Measurements from ENCODE around the gene GTF3C1. TPM values are rescaled to one million over a fixed set of nuclear protein-coding genes. Genes with fewer than 3 reads are reported as not detected.

GTF3C1 gene, protein sequence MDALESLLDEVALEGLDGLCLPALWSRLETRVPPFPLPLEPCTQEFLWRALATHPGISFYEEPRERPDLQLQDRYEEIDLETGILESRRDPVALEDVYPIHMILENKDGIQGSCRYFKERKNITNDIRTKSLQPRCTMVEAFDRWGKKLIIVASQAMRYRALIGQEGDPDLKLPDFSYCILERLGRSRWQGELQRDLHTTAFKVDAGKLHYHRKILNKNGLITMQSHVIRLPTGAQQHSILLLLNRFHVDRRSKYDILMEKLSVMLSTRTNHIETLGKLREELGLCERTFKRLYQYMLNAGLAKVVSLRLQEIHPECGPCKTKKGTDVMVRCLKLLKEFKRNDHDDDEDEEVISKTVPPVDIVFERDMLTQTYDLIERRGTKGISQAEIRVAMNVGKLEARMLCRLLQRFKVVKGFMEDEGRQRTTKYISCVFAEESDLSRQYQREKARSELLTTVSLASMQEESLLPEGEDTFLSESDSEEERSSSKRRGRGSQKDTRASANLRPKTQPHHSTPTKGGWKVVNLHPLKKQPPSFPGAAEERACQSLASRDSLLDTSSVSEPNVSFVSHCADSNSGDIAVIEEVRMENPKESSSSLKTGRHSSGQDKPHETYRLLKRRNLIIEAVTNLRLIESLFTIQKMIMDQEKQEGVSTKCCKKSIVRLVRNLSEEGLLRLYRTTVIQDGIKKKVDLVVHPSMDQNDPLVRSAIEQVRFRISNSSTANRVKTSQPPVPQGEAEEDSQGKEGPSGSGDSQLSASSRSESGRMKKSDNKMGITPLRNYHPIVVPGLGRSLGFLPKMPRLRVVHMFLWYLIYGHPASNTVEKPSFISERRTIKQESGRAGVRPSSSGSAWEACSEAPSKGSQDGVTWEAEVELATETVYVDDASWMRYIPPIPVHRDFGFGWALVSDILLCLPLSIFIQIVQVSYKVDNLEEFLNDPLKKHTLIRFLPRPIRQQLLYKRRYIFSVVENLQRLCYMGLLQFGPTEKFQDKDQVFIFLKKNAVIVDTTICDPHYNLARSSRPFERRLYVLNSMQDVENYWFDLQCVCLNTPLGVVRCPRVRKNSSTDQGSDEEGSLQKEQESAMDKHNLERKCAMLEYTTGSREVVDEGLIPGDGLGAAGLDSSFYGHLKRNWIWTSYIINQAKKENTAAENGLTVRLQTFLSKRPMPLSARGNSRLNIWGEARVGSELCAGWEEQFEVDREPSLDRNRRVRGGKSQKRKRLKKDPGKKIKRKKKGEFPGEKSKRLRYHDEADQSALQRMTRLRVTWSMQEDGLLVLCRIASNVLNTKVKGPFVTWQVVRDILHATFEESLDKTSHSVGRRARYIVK (N-terminal part only)
- 10 to 100 TPM; 39.9 to 64.6 (median 51.2) TPM for polyA plus RNA-seq (ENCODE audit: insufficient read length in 10 of 10)
- long read RNA-seq, donor 1, transcript GTF3C1-205 (1 exons, 2,798 nt): major isoform, 9 of 16 reads
- long read RNA-seq, donor 1, partial matches to known transcripts: 7 of 16 reads
- long read RNA-seq, donor 1, other reads (novel, unspliced or antisense): 0 of 16 reads
- long read RNA-seq, donor 2, partial matches to known transcripts: 0 of 3 reads
- long read RNA-seq, donor 2, other reads (novel, unspliced or antisense): 0 of 3 reads
- long read RNA-seq, donor 3: 0 reads
- long read RNA-seq, donor 4, transcript GTF3C1-205 (1 exons, 2,798 nt): major isoform, 5 of 5 reads
- long read RNA-seq, donor 4, partial matches to known transcripts: 0 of 5 reads
- long read RNA-seq, donor 4, other reads (novel, unspliced or antisense): 0 of 5 reads
- long read RNA-seq, donor 5, full-length matches to known transcripts: 11 of 18 reads
- long read RNA-seq, donor 5, partial matches to known transcripts: 7 of 18 reads
- long read RNA-seq, donor 5, other reads (novel, unspliced or antisense): 0 of 18 reads
- long read RNA-seq, donor 6, transcript GTF3C1-205 (1 exons, 2,798 nt): major isoform, 6 of 12 reads
- long read RNA-seq, donor 6, partial matches to known transcripts: 6 of 12 reads
- long read RNA-seq, donor 6, other reads (novel, unspliced or antisense): 0 of 12 reads
- long read RNA-seq, donor 7, full-length matches to known transcripts: 7 of 17 reads
- long read RNA-seq, donor 7, partial matches to known transcripts: 10 of 17 reads
- long read RNA-seq, donor 7, other reads (novel, unspliced or antisense): 0 of 17 reads
- long read RNA-seq, donor 8, transcript GTF3C1-205 (1 exons, 2,798 nt): major isoform, 9 of 14 reads
- long read RNA-seq, donor 8, partial matches to known transcripts: 5 of 14 reads
- long read RNA-seq, donor 8, other reads (novel, unspliced or antisense): 0 of 14 reads
- long read RNA-seq, donor 9: 0 reads

DNA sequence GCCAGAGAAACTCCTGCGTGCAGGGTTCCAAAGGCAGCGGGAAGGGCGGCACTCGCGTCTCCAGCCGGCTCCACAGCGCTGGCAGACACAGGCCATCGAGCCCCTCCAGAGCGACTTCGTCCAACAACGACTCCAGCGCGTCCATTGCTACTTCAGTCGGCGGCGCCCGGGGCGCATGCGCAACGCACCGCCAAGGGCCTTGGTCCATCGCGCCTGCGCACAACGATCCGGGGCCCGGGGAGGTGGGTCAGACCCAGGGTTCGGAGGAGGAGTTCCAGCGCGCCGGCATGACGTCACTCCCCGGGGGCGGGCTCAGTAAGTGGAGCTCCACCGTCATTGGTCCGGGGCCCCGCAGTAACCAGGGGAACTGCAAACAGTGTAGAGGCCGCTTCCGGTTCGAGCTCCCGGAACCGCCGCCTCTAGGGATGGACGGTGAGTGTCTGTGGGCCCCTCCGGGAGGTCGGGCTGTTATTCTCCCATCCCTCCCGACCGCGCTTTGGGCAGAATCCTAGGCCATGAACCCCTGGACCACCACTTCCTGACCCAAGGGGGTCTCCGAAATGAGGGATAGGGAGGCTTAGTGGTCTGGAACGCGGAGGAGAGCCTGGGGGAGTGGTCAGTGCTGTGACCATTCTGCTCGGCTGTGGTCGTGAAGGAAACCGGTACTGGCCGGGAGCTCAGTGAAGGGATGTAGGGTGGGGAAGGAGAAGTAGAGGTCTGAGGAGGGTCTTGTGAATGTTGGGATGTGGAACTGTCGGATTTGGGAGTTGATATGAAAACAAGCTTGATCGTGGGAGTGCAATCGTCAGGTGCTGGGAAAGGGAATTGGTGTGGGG is at the start of gene GTF3C1, which contains the start of gene KATNIP:
GTF3C1 (minus strand) TSS at position 168 of the 836 bp plus-strand sequence; CDS start at position 145, 23 bp downstream.
KATNIP (plus strand) TSS at position 399 of the 836 bp plus-strand sequence; CDS start at position 426, 27 bp downstream.
- peak; percentile 99 to 100 (median 100) for DNase-seq

DNA sequence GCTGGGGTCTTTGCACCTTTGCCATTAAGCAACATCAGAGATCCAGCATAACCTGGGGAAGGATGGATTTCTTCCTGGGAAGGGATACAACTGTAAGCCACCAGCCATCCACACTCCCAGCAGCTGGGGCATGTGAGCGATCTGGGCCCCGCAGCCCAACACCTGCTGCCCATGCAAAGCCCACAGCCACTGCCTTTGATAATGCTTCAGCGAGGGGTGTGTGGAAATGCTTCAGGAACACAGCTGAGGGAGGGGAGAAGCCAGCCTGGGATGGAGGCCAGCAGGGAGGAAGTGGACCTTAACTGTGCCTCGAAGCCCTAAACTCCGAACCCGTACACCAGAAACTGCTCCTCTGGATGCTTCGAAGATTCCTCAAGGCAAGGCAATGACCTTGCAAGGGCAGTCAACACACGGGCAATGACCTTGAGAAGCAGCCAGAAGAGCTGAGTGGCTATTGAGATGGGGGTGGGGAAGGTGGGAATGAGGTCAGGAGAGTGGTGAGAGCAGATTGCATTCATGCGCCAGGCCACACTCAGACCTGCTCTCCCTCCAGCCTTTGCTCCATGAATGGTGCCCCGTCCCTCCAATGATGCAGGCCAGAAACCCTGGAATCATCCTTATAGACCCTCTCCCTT is 49.3 kb upstream of the GTF3C1 start:
- peak in 2 of 3 donors; percentile 11 to 34 for DNase-seq

GRCh38 chr16:27598220-27598619 is 48.5 kb upstream of the GTF3C1 start:
- DNase-seq: peak in 1 of 3 donors; percentile 29

DNA sequence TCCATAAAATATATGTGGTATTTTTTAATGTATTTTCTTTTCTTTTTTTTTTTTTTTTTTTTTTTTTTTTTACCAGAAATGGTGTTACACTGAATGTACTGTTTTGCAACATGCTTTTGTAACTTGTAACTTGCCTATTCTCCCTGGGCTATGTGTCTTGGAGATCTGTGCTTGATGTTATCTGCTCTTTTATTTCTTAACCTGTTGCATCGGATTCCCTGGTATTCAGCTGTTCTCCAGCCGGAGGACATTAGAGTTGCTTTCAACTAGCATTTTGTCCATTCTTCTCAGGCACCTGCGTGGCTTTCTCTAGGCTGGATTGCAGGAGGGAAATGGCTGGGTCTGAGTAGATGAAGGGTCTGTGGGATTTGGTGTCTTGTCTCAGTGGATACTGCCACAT is 47.6 kb upstream of the GTF3C1 start:
- DNase-seq: no peak

DNA sequence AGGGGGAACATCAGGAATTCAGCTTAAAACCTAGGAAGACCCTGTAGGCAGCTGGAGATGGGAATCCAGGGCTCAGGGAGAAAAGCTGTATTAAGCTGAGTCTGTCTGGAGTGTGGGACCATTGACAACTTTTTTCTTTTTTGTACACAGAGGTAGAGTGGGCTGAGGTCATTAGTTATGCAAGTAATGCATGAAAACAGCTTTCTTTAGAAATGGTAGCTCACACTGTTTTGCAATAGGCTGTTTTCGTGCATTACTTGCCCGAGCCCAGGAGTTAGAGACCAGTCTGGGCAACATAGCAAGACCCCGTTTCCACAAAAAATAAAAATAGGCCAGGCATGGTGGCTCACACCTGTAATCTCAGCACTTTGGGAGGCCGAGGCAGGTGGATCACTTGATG is 46.7 kb upstream of the GTF3C1 start:
- DNase-seq: no peak

DNA sequence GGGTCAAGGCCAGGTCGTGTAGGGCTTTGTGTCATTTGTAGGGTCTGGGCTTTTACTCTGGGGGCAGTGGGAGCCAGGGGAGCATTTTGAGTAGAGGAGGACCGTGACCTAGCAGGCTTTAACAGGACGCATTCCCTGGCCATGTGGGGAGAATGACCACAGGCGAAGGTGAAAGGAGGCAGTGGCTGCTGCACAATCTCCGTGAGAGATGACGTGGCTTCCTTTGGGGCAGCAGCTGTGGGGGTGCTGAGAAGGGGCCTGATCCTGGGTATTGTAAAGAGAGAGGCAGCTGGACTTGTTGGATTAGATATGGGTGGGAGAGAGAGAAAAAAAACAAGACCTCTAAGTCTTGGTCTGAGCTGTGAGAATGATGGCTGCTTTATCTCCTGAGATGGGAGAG is 46.3 kb upstream of the GTF3C1 start:
- DNase-seq: no peak

DNA sequence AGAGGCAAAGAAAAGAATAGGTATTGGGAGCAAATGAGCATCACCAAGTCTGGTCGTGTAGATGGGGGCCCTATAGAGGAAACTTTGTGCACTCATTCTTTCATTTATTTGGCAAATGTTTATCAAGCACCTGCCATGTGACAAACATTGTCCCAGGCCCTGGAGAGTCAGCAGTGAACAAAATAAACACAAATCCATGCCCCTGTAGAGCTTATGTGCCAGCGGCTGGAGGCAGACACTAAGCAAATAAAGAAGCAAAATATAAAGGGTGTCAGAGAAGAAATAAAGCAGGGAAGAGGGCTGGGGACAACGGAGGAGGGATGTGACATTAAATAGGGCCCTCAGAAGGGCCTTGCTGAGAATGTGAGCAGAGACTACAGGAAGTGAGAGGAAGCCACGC is 45.8 kb upstream of the GTF3C1 start:
- DNase-seq: no peak

GRCh38 chr16:27591837-27592236 is 42.1 kb upstream of the GTF3C1 start:
- DNase-seq: no peak

DNA sequence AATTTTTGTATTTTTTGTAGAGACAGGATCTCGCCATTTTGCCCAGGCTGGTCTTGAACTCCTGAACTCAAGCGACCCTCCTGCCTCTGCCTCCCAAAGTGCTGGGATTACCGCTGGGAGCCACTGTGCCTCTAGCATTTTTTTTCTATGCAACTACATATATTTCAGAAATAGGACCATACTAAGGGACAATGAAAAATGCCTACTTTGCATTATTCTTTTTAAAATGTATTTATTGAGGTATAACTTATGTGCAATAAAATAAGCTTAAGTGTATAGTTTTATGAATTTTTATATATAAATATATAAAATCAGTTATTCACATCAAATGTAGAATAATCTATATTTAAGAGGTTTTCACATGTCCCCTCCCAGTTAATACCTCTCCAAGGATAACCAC is 38.3 kb upstream of the GTF3C1 start:
- no peak for DNase-seq

GRCh38 chr16:27586711-27587110 is 37.0 kb upstream of the GTF3C1 start:
- DNase-seq: no peak

DNA sequence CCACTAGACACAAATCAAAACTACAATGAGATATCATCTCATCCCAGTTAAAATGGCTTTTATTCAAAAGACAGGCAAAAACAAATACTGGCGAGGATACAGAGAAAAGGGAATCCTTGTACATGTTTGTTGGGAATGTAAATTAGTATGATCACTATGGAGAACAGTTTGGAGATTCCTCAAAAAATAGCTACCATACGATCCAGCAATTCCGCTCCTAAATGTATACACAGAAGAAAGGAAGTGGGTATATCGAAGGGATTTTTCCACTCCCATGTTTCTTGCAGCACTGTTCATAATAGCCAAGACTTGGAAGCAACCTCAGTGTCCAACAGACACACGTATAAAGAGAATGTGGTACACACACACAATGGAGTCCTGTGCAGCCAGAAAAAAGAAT is 35.5 kb upstream of the GTF3C1 start:
- no peak for DNase-seq

DNA sequence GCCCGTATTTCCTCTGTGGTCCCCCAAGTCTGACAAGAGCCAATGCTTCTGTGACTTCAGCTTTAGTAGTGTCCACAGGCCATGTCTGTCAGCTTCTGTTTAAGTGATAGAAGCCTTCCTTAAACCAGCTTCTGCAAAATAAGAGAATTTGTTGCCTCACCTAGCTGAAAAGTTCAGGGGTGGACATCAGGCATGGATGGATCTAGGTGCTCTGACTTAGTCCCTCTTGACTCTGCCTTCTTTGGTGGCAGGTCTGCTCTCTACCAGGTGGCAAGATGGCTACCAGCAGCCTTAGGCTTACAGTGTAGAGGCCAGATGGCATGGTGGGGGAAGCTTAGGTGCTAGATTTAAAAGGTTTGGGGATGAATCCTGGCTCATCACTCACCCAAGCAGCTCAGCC is 33.9 kb upstream of the GTF3C1 start:
- DNase-seq: no peak

DNA sequence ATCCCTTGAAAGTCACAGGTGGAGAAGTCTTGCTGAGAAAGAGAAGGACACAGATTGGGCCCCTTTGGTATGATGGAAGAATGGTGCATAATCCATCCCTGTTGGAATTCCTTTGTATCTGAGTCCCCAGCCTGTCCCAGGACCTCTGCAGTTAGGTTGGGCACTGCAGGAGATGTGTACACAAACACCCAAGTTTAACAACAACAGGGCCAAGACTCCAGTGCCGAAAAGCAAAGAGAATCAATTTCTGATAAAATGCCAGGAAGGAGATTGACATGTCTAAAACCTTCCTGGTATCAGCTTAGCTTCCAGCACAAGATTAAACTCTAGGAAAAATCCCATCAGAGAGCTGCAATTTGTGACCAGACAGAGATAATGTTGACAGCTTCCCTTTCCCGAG is 33.2 kb upstream of the GTF3C1 start:
- DNase-seq: no peak

DNA sequence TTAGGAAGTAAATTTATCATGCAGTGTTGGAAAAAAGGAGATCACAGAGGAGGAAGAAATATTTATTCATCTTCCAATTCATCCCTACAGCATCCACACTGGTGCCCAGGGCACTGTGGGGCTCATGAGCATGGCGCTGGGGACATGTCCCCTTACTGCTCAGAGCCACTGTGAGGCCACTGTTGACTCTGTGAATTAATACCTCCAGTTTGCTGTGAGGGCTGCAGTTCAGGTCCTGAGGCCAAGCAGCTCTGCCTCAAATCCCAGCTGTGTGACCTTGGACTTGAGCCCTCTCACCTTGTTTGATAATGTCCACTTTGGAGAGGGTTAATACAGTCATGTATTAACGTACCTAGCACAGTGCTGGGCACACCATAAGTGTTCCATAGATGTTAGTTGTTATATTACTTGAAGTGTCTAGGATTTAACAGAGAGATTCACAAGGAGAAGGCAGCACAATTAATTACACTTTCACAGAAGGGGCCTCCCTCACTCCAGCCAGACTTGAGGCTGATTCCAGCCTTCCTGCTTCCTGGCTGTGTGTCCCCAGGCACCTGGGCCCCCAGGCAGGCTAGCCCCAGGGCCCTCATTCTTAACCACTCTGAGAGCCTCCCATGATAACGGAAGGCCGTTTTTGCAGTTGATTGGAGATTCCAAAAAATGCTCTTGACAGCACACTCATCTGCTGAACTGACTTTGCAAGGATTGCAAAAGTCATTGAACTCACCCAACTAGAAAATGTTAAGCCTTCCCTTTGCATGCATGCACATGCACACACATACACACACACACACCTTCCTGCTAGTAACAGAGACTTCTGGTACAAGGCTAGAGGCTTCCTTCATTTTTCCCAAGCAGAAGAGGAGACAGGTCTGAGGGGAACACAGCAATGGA is 29.6 kb upstream of the GTF3C1 start:
- DNase-seq: no peak

- DNase-seq: no peak
These were observed 27.0 kb upstream of the GTF3C1 start for GRCh38 chr16:27576729-27577128.

- DNase-seq: peak in 2 of 3 donors; percentile 51 to 68
These were observed 23.0 kb upstream of the GTF3C1 start for GRCh38 chr16:27572711-27573110.
